Activated T-cell treated with anti-CD3 and anti-CD28 coated beads, Interleukin-2, amount 50 U/mL, for 24 hours (primary cell): Measurements from ENCODE around the gene IRF3.
"Not testable (repeated sequence)": the region's sequence is repeated elsewhere in the genome, so short reads cannot be mapped to it uniquely, and the experiment has no call there.

Source experiments
- DNase-seq: peaks from one replicate; pipeline ENCODE4 v3.0.0-alpha.2; 2020
- H3K27ac Mint-ChIP-seq: 2 replicates; pipeline ENCODE4 v1.8.0; 2020; ENCODE audit warnings: mild to moderate bottlenecking, mixed read lengths
- H3K27me3 Mint-ChIP-seq: 2 replicates; pipeline ENCODE4 v1.8.0; 2020; ENCODE audit warnings: mixed read lengths
- H3K36me3 Mint-ChIP-seq: 2 replicates; pipeline ENCODE4 v1.8.0; 2020; ENCODE audit warnings: low read depth, mixed read lengths
- H3K4me1 Mint-ChIP-seq: 2 replicates; pipeline ENCODE4 v1.8.0; 2020; ENCODE audit warnings: low read depth, mixed read lengths
- H3K4me3 Mint-ChIP-seq: 2 replicates; pipeline ENCODE4 v1.8.0; 2020; ENCODE audit warnings: mild to moderate bottlenecking, moderate library complexity, mixed read lengths
- H3K9me3 Mint-ChIP-seq: 2 replicates; pipeline ENCODE4 v1.8.0; 2020; ENCODE audit warnings: mixed read lengths

IRF3 gene

DNA sequence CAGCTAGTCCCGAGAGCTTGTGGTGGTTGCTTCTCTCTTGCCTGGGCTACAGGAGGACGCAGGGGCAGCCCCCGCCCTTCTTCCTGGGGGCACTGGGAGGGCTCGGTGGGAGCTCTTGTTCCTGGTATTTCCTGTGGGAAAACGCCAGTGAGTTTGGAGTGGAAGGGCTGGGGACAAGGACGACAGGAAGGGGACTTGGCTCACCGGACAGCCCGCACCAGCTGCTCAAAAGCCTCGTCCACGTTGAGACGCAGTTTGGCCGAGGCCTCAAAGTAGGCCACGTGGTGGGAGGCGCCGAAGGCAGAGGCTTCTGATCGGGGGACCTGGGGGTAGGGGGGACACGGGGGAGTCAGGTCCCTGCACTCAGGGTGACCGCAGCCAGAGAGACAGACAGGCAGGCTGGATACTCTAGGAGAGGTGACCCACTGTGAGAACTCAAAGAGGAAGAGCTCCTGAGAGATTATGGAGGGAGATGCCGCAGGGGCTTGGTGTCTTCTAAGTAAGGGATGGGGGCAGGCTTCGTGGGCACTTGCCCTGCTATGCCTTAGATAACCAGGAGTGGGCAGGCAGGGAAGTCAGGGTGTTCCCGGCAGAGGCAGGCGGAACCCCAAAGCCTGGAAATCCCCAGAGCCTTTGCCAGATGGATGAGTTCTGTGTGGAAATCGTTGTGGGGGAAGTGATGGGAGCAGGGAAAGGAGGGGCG is 30.0 kb downstream of the IRF3 start:
- Mint-ChIP-seq H3K9me3 (no peaks in the 10 kb centered on the region), H3K27ac (peak overlapping the region; percentile 38), H3K27me3 (no peaks in the 10 kb centered on the region), H3K4me1 (peaks cover 20% of the 10 kb centered on the region), H3K36me3 (peaks cover 3% of the 10 kb centered on the region), H3K4me3 (no peak overlapping the region)
- DNase-seq = no peak

DNA sequence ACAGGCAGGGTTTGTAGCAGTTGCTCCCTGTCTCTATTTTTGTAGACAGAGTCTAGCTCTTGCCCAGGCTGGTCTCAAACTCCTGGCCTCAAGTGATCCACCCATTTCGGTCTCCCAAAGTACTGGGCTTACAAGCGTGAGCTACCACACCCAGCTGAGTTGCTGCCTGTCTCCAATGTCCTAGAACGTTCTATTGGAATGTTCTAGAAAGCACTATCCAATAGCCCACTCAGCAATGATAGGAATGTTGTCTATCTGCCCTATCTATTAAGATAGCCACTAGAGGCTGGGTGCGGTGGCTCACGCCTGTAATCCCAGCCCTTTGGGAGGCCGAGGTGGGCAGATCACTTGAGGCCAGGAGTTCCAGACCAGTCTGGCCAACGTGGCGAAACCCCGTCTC is 32.4 kb downstream of the IRF3 start:
- not testable (repeated sequence) for H3K4me3 Mint-ChIP-seq, H3K27me3 Mint-ChIP-seq, DNase-seq, H3K36me3 Mint-ChIP-seq, H3K9me3 Mint-ChIP-seq, H3K4me1 Mint-ChIP-seq, H3K27ac Mint-ChIP-seq

DNA sequence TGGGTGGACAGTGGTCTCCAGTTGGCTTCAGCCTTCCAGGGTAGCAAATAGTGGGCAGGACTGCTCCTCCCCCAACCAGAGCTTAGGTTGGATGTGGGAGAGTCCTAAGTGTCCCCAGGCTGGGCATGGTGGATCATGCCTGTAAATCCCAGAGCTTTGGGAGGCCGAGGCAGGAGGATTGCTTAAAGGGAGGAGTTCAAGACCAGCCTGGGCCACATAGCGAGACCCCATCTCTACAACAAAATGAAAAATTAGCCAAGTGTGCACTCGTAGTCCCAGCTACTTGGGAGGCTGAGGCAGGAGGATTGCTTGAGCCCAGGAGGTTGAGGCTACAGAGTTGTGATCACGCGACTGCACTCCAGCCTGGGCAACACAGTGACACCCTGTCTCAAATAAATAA is 33.1 kb downstream of the IRF3 start:
- Mint-ChIP-seq H3K27ac (no peak overlapping the region), H3K4me1 (peaks cover 2% of the 10 kb centered on the region), H3K27me3 (no peaks in the 10 kb centered on the region), H3K9me3 (no peaks in the 10 kb centered on the region), H3K4me3 (no peak overlapping the region), H3K36me3 (peaks cover 13% of the 10 kb centered on the region)
- DNase-seq = no peak

DNA sequence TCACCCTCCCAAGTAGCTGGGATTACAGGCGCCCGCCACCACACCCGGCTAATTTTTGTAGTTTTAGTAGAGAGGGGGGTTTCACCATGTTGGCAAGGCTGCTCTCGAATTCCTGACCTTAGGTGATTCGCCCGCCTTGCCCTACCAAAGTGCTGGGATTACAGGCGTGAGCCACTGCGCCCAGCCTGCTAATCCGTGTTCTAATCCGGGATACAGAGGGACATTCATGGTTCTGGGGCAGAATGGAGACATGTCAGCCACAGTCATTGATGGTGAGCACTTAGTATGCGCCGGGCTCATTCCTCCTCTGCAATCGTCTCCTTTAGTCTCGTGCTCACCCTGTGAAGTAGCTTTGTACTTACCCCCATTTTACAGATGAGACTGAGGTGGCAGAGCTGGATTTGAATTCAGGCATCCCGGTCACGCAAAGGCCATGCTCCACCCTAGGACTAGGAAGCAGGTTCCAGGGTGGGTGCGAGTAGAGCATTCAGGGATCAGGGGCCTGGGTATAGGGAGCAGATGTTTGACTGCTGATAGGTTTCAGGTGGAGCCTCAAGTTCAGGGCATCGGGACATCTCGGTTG is 34.0 kb downstream of the IRF3 start:
- Mint-ChIP-seq H3K9me3 (no peaks in the 10 kb centered on the region), H3K4me3 (no peak overlapping the region), H3K4me1 (peaks cover 2% of the 10 kb centered on the region), H3K27ac (no peak overlapping the region), H3K36me3 (peaks cover 22% of the 10 kb centered on the region), H3K27me3 (no peaks in the 10 kb centered on the region)
- DNase-seq = no peak

DNA sequence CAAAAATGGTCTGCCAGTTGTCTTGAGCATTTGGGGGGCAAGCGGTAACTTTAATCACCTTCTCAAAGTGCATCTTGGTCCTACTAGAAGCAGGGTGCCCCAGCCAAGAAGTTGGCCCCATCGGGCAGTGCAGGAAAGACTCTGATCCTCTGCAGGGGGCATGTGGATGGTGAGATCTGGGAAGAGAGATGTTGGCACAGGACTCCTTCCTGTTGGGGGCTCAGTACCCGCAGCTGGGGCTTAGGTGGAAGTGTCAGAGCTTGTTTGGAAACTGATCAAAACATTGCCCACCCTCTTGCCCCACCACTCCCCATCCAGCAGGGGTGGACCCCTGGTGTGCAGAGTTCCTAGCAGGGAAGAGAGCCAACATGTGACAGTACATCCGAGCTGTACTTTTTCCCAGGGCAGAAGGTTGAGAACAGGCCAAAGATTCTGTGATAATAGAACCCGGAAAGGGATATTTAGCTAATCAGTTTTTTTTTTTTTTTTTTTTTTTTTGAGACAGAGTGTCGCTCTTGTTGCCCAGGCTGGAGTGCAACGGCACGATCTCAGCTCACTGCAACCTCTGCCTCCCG is 34.6 kb downstream of the IRF3 start:
- H3K36me3 Mint-ChIP-seq = peaks cover 27% of the 10 kb centered on the region
- no peaks in the 10 kb centered on the region for H3K9me3 Mint-ChIP-seq
- H3K4me1 Mint-ChIP-seq = peaks cover 2% of the 10 kb centered on the region
- DNase-seq = no peak
- H3K27me3 Mint-ChIP-seq = no peaks in the 10 kb centered on the region
- H3K4me3 Mint-ChIP-seq = no peak overlapping the region
- peak overlapping the region; percentile 30 for H3K27ac Mint-ChIP-seq

DNA sequence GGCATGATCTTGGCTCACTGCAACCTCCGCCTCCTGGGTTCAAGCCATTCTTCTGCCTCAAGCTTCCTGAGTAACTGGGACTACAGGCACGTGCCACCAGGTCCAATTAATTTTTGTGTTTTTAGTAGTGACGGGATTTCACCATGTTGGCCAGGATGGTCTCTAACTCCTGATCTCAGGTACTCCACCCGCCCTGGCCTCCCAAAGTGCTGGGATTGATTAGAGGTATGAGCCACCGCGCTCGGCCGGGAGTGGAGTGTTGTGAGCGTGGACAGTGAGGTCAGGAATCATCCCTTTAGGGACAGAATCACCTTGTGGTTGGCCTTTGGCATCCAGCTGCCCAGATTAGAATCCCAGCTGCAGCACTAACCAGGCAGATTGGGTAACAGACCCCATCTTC is 36.0 kb downstream of the IRF3 start:
- no peak for DNase-seq
- Mint-ChIP-seq H3K27ac (no peak overlapping the region), H3K36me3 (peaks cover 36% of the 10 kb centered on the region), H3K4me1 (peaks cover 2% of the 10 kb centered on the region), H3K9me3 (no peaks in the 10 kb centered on the region), H3K4me3 (no peak overlapping the region), H3K27me3 (no peaks in the 10 kb centered on the region)

DNA sequence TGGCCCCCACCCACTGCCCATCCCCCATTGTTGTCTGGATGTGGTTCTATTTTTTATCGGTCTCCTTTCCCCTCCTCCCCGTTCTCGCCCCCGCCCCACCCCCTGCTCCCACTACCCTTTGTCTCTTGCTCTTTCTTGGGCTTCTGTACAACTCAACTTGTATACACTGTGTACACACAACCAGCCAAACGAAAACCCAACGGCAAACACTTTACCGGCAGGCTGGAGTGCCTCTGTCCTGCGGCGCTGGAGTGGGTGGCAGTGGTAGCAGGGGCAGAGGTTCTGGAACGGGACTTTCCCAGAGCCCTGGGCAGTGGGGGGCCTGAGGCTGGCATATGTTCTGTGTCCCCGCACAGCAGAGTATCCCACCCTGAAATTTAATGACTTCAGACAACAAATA is 39.4 kb downstream of the IRF3 start:
- Mint-ChIP-seq H3K4me1 (peaks cover 2% of the 10 kb centered on the region), H3K36me3 (peaks cover 57% of the 10 kb centered on the region), H3K9me3 (no peaks in the 10 kb centered on the region), H3K27ac (no peak overlapping the region), H3K4me3 (no peak overlapping the region), H3K27me3 (no peaks in the 10 kb centered on the region)
- no peak for DNase-seq

DNA sequence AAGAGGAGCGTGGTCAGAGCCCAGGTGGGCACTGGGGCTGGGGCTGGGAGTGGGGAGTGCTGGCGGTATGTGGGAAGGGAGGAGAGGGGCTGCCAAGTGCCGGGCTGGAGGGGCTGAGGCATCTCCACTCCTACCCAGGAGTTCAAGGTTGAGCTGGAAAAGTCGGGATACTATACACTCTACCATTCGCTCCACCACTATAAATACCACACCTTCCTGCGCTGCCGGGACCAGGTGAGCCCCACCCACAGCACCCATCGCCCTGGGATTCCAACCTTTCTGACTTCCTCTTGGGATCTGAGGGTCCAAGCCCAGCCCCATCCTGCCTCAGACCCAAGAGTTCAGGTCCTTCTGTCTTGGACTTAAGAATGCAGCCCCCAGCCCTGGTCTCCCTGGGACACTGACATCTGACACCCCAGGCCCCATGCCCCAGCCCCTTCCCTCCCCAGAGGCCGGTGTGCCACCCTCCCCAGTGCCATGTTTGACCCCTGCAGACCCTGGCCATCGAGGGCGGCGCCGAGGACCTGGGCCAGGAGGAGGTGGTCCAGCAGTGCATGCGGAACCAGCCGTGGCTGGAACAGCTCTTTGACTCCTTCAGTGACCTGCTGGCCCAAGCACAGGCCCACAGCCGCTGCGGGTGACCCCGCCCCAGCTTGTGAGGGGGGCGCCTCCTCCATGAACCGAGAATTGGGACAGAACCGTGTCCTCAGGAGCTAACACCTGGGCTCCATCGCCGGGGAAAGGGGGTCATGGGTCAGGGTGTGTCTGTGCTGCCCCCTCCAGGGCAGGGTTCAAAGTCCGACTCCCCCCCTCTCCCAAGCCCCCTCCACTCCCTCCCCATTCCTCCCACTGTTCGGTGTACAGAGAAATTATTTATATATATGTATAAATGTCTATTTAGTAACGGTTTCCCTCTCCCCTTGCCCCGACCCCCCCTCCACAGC is 40.4 kb downstream of the IRF3 start:
- no peak overlapping the region for H3K4me3 Mint-ChIP-seq
- peaks cover 60% of the 10 kb centered on the region for H3K36me3 Mint-ChIP-seq
- no peaks in the 10 kb centered on the region for H3K9me3 Mint-ChIP-seq
- no peaks in the 10 kb centered on the region for H3K27me3 Mint-ChIP-seq
- DNase-seq = no peak
- H3K27ac Mint-ChIP-seq = no peak overlapping the region
- no peaks in the 10 kb centered on the region for H3K4me1 Mint-ChIP-seq

DNA sequence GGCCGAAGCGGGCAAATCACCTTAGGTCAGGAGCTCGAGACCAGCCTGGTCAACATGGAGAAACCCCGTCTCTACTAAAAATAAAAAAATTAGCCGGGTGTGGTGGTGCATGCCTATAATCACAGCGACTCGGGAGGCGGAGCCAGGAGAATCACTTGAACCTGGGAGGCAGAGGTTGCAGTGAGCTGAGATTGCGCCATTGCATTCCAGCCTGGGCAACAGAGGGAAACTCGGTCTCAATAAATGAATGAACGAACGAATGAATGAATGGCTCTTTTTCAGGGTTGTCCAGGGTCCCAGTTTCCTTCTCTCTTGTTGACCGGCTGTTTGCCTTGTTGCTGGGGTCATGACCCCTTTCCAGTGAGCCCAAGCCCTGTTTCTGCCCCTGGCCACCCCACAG is 47.8 kb downstream of the IRF3 start:
- not testable (repeated sequence) for DNase-seq, H3K27me3 Mint-ChIP-seq, H3K4me3 Mint-ChIP-seq, H3K9me3 Mint-ChIP-seq
- peaks cover 17% of the 10 kb centered on the region for H3K4me1 Mint-ChIP-seq
- peak overlapping the region; percentile 63 for H3K27ac Mint-ChIP-seq
- peaks cover 79% of the 10 kb centered on the region for H3K36me3 Mint-ChIP-seq

DNA sequence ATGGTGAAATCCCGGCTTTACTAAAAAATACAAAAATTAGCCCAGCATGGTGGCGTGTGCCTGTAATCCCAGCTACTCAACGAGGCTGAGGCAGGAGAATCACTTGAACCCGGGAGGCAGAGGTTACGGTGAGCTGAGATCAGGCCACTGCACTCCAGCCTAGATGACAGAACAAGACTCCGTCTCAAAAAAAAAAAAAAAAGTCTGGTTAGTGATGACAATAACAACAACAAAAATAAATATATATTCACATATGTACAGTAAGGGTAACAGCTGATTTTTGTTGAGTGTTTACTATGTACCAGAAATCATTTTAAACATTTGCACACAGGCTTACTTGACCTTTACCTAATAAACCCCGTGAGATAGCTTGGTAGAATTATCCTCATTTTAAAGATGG is 48.7 kb downstream of the IRF3 start:
- no peak for DNase-seq
- peaks cover 79% of the 10 kb centered on the region for H3K36me3 Mint-ChIP-seq
- H3K27me3 Mint-ChIP-seq = no peaks in the 10 kb centered on the region
- H3K4me3 Mint-ChIP-seq = no peak overlapping the region
- peaks cover 20% of the 10 kb centered on the region for H3K4me1 Mint-ChIP-seq
- H3K27ac Mint-ChIP-seq = no peak overlapping the region
- no peaks in the 10 kb centered on the region for H3K9me3 Mint-ChIP-seq

DNA sequence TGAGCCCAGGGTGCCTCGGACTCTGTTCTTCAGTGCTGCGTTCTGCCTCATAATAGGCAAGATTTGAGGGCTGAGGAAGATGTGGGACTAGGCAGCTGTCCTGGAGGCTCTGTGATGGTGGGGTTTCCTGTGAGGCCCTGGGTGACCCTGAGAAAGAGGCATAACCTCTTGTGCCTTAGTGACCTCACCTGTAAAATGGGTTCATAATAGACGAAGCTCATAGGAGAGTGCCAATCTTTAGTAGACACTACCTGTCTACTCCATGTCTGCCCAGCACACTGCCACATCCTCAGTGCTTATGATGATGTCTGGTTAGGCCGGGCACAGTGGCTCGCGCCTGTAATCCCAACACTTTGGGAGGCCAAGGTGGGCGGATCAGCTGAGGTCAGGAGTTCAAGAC is 49.1 kb downstream of the IRF3 start:
- Mint-ChIP-seq H3K27me3 (no peaks in the 10 kb centered on the region), H3K4me3 (no peak overlapping the region), H3K9me3 (no peaks in the 10 kb centered on the region), H3K27ac (no peak overlapping the region), H3K36me3 (peaks cover 75% of the 10 kb centered on the region), H3K4me1 (peaks cover 20% of the 10 kb centered on the region)
- DNase-seq = no peak

DNA sequence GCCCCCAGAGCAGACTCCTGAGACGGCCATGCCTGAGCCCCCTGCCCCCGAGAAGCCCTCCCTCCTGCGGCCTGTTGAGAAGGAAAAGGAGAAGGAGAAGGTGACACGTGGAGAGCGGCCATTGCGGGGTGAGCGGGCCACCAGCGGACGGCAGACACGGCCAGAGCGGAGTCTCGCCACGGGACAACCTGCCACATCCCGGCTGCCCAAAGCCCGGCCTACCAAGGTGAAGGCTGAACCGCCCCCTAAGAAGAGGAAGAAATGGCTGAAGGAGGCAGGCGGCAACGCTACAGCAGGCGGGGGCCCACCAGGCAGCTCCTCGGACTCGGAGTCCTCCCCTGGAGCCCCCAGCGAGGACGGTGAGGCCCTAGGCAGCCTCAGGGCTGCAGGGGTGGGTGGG is 49.8 kb downstream of the IRF3 start:
- peaks cover 75% of the 10 kb centered on the region for H3K36me3 Mint-ChIP-seq
- no peak for DNase-seq
- no peak overlapping the region for H3K27ac Mint-ChIP-seq

DNA sequence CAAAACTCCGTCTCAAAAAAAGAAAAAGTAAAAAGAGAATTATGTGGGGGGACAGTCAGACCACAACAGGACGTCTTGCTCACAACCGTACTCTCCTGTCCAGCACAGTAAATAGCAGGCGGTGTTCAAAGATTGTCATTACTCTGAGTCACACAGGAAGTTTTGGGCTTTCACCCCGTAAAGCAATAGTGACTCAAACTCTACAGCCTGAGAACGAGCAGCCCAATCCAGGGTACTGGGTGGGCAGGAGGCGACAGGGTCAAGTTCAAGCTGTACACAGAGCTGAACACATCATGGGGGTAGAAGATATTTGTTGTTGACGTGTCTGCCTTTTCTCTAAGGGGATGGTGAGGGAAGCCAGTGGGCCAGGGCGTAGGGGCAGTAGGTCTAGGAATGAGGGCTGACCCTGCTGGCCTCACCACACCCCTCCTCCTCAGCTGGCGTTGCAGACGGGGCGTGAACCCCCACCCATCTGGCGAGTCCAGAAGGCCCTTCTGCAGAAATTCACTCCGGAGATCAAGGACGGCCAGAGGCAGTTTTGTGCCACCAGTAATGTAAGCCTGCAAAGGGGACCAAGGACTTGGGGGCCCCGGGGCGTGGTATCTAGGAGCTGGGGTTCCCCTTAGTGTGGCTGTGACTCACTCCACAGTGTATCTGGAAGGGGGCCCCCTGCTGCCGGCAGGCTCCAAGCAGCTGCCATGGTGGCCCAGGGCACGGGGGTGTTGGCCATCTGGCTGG is 51.4 kb downstream of the IRF3 start:
- Mint-ChIP-seq H3K36me3 (peaks cover 75% of the 10 kb centered on the region), H3K27ac (peak overlapping the region; percentile 84), H3K27me3 (no peaks in the 10 kb centered on the region), H3K4me3 (no peak overlapping the region), H3K9me3 (no peaks in the 10 kb centered on the region), H3K4me1 (peaks cover 20% of the 10 kb centered on the region)
- peak; percentile 40 for DNase-seq

More for the DNA sequence above, 49.8 kb downstream of the IRF3 start:
- Mint-ChIP-seq H3K27me3 (no peaks in the 10 kb centered on the region), H3K4me1 (peaks cover 20% of the 10 kb centered on the region), H3K9me3 (no peaks in the 10 kb centered on the region), H3K4me3 (no peak overlapping the region)

DNA sequence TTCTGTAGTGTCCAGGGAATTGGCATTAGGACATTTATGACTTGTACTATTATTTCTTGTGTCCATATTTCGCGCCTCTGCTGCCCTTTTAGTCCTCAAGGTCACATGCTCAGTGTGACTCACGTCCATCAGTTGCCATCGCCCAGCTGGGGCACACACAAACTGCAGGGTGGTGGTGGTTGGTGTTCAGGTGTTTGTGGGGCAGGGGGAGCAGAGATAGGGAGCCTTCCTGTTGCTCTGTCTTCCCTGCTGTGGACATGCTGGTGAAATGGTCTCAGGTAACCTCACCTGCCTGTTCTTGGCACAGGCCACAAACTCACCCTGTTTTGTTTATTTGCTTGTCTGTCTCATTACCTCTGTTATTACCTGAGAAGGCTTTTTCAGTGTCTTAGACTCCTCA is 52.3 kb downstream of the IRF3 start:
- peak overlapping the region; percentile 84 for H3K27ac Mint-ChIP-seq
- DNase-seq = no peak
- H3K9me3 Mint-ChIP-seq = no peaks in the 10 kb centered on the region
- peaks cover 76% of the 10 kb centered on the region for H3K36me3 Mint-ChIP-seq
- H3K4me1 Mint-ChIP-seq = peaks cover 20% of the 10 kb centered on the region
- H3K27me3 Mint-ChIP-seq = no peaks in the 10 kb centered on the region
- no peak overlapping the region for H3K4me3 Mint-ChIP-seq
